ENCODE measurements around the gene TAS1R3. TPM values are rescaled to one million over a fixed set of nuclear protein-coding genes. Genes with fewer than 3 reads are reported as not detected.

Gene TAS1R3
- total and polyA plus RNA-seq, 2 of the 4 experiments (the other 2 are of a cell fraction) = under 0.01 to 0.05 TPM

- Histone ChIP-seq H3K9ac (ENCODE audit: low read depth, low read length) (no peak overlapping the region), H4K91ac (ENCODE audit: insufficient read depth, low read depth, low read length) (no peak overlapping the region), H3K27me3 (ENCODE audit: control insufficient read depth, insufficient read depth, low read length) (no peaks in the 10 kb centered on the region), H3K18ac (ENCODE audit: low read depth, low read length) (no peak overlapping the region), H3K56ac (ENCODE audit: extremely low read depth, insufficient read depth, low read length) (no peak overlapping the region), H3K4me2 (ENCODE audit: low read depth, low read length) (no peak overlapping the region), H4K20me1 (ENCODE audit: insufficient read depth, low read length) (peaks cover 54% of the 10 kb centered on the region), H2AK9ac (replicated peaks; ENCODE audit: low read depth, low read length, poor library complexity) (peak overlapping the region; percentile 76), H2AK5ac (ENCODE audit: low read depth, low read length) (peak overlapping the region; percentile 33), H3K4me3 (ENCODE audit: insufficient read depth, low read depth, low read length) (no peak overlapping the region), H2BK20ac (ENCODE audit: low read depth, low read length) (no peak overlapping the region), H3K4me1 (ENCODE audit: control insufficient read depth, insufficient read depth, low read length) (peaks cover 25% of the 10 kb centered on the region), H4K8ac (ENCODE audit: low read depth in 2 of 2, low read length in 2 of 2) (0 out of 4 replicates have a peak overlapping the region, but pooled peaks of 1 of the 2 experiments have one; percentile 20), H3K9me1 (ENCODE audit: insufficient read depth, low read length) (peaks cover 3% of the 10 kb centered on the region), H2AFZ (replicated peaks; ENCODE audit: low read length, poor library complexity) (no peak overlapping the region), H2BK5ac (ENCODE audit: low read depth, low read length, poor library complexity, severe bottlenecking) (peak overlapping the region; percentile 11), H3K23ac (ENCODE audit: low read depth, low read length) (0 out of 2 replicates have a peak overlapping the region, but pooled peaks have one; percentile 4), H2BK120ac (ENCODE audit: low read depth, low read length) (no peak overlapping the region), H3K27ac (ENCODE audit: insufficient read depth, low read length) (no peak overlapping the region; the same call in 1 of the 2 replicates), H3K14ac (replicated peaks; ENCODE audit: low read depth, low read length) (no peak overlapping the region), H4K5ac (ENCODE audit: low read depth, low read length) (no peak overlapping the region), H3K79me1 (ENCODE audit: low read depth in 1 of 2, low read length in 2 of 2) (peaks cover 3 to 53% of the 10 kb centered on the region in 2 experiments; a peak in 3 of 4 replicates), H3K9me3 (ENCODE audit: control insufficient read depth, insufficient read depth, low read length) (no peaks in the 10 kb centered on the region), H3K4ac (ENCODE audit: low read depth, low read length) (peak overlapping the region; percentile 18; the same call in 1 of the 2 replicates), H2BK15ac (ENCODE audit: low read depth, low read length) (no peak overlapping the region), H3K36me3 (ENCODE audit: control insufficient read depth, insufficient read depth, low read length) (peaks cover 9% of the 10 kb centered on the region)
- intact Hi-C loops (cut with micrococcal nuclease) (no loop called here), dilution Hi-C loops (cut with HindIII; ENCODE audit: low sequenced_read_pairs, unreplicated experiment) (no loop called here), in situ Hi-C loops (cut with MboI; ENCODE audit: low sequenced_read_pairs) (no loop called here)
- TF ChIP-seq MAZ (IDR thresholded peaks at IDR 0.05; ENCODE audit: borderline replicate concordance, low read depth, low read length) (no peak), POLR2A (IDR thresholded peaks at IDR 0.05; ENCODE audit: low read depth, low read length) (no peak), BHLHE40 (IDR thresholded peaks at IDR 0.05; ENCODE audit: low read depth, low read length) (no peak), CTCF (conservative IDR thresholded peaks at IDR 0.05; ENCODE audit: low read depth, low read length) (no peak), MAFK (IDR thresholded peaks at IDR 0.05; ENCODE audit: low read depth, low read length) (no peak), USF2 (IDR thresholded peaks at IDR 0.05; ENCODE audit: low read depth, low read length) (no peak), SMC3 (IDR thresholded peaks at IDR 0.05; ENCODE audit: low read depth, low read length) (no peak), RCOR1 (IDR thresholded peaks at IDR 0.05; ENCODE audit: insufficient replicate concordance, low read length) (no peak), NFE2L2 (IDR thresholded peaks at IDR 0.05; ENCODE audit: low read depth, low read length) (no peak), CHD1 (IDR thresholded peaks at IDR 0.05; ENCODE audit: low read depth, low read length) (no peak), ELK1 (IDR thresholded peaks at IDR 0.05; ENCODE audit: borderline replicate concordance, low read depth, low read length) (no peak), FOS (IDR thresholded peaks at IDR 0.05; ENCODE audit: low read depth, low read length) (no peak), MXI1 (IDR thresholded peaks at IDR 0.05; ENCODE audit: borderline replicate concordance, low read depth, low read length) (no peak), CEBPB (IDR thresholded peaks at IDR 0.05; ENCODE audit: low read depth, low read length) (no peak), RFX5 (IDR thresholded peaks at IDR 0.05; ENCODE audit: low read depth, low read length) (no peak), RAD21 (IDR thresholded peaks at IDR 0.05; ENCODE audit: low read length) (no peak)
- 97% methylated on average over 5 of the region's 13 CpGs; no CpG with 5 or more reads in 1 of the 2 experiments for WGBS, 2 experiments (ENCODE audit: extremely low coverage in 2 of 2, insufficient read length in 1 of 2)
- DNase-seq (no peak), ATAC-seq (ENCODE audit: low read depth) (no peak)
- BruUV-seq (replicated peaks) = no TSS peak
- ChIA-PET CTCF (interaction anchor here (0.7 kb wide), 1 partner anchor 28 kb away, joined by 3 read pairs; no protein-coding TSS in a partner anchor), POLR2A (ENCODE audit: unreplicated experiment) (interaction anchor here (0.6 kb wide), 1 partner anchor 27 kb away, joined by 4 read pairs; no protein-coding TSS in a partner anchor)
Observed at GRCh38 chr1:1303736-1304135, 27.3 kb upstream of the TAS1R3 start.
